ENCODE data around the gene USF3. TPM values are rescaled to one million over a fixed set of nuclear protein-coding genes. Genes with fewer than 3 reads are reported as not detected.

Gene USF3
- 10 to 100 TPM; 31.3 to 51.2 (median 34.0) TPM for total RNA-seq

- no peak for TF ChIP-seq CTCF (IDR thresholded peaks at IDR 0.05; ENCODE audit: low read depth)
These were observed at the start of gene USF3 for GRCh38 chr3:113695786-113696645. Gene USF3 (minus strand): TSS chr3:113696642. CDS start chr3:113674878, 21,764 bp downstream.

GRCh38 chr3:113745756-113746547 lies 49.5 kb upstream of the USF3 start, which contains the start of gene NAA50:
Gene NAA50 (minus strand): TSS chr3:113746249. CDS start chr3:113745949, 300 bp downstream.
- no peak for TF ChIP-seq CTCF (IDR thresholded peaks at IDR 0.05; ENCODE audit: low read depth)

- no peak for TF ChIP-seq CTCF (IDR thresholded peaks at IDR 0.05; ENCODE audit: low read depth)
These were observed 48.7 kb upstream of the USF3 start for GRCh38 chr3:113744941-113745755.

- TF ChIP-seq CTCF (IDR thresholded peaks at IDR 0.05; ENCODE audit: low read depth) = no peak
These were observed 46.7 kb upstream of the USF3 start for GRCh38 chr3:113743006-113743630.

GRCh38 chr3:113741620-113742019 lies 45.2 kb upstream of the USF3 start:
- TF ChIP-seq CTCF (IDR thresholded peaks at IDR 0.05; ENCODE audit: low read depth) = no peak

GRCh38 chr3:113741086-113741485 lies 44.6 kb upstream of the USF3 start:
- no peak for TF ChIP-seq CTCF (IDR thresholded peaks at IDR 0.05; ENCODE audit: low read depth)
